Left forelimb (tissue), 1 donor: ENCODE data around the gene RAP1A.
"Not testable (repeated sequence)": the region's sequence is repeated elsewhere in the genome, so short reads cannot be mapped to it uniquely, and the experiment has no call there.

ENCODE experiments used
- DNase-seq: peaks from one replicate; pipeline ENCODE4 v3.0.0-alpha.2; 2018; ENCODE audit warnings: low spot score

The RAP1A gene

GRCh38 chr1:111629190-111629954 is 9.8 kb downstream of the RAP1A start:
- DNase-seq: no peak

GRCh38 chr1:111630567-111630966 is 11.0 kb downstream of the RAP1A start:
- no peak for DNase-seq

- DNase-seq: no peak
Observed at GRCh38 chr1:111631502-111631901, 11.9 kb downstream of the RAP1A start.

- DNase-seq: not testable (repeated sequence)
Observed at GRCh38 chr1:111632771-111633170, 13.2 kb downstream of the RAP1A start.

- no peak for DNase-seq
Observed at GRCh38 chr1:111633736-111634247, 14.2 kb downstream of the RAP1A start.

- no peak for DNase-seq
Observed at GRCh38 chr1:111635324-111636009, 15.9 kb downstream of the RAP1A start.

GRCh38 chr1:111638320-111638719 is 18.7 kb downstream of the RAP1A start:
- no peak for DNase-seq

GRCh38 chr1:111639602-111640198 is 20.1 kb downstream of the RAP1A start:
- DNase-seq: no peak

GRCh38 chr1:111643097-111643496 is 23.5 kb downstream of the RAP1A start:
- no peak for DNase-seq

- DNase-seq: no peak
Observed at GRCh38 chr1:111643696-111644095, 24.1 kb downstream of the RAP1A start.

- DNase-seq: no peak
Observed at GRCh38 chr1:111644506-111644905, 24.9 kb downstream of the RAP1A start.

- DNase-seq: no peak
Observed at GRCh38 chr1:111647736-111648135, 28.1 kb downstream of the RAP1A start.

GRCh38 chr1:111648806-111649205 is 29.2 kb downstream of the RAP1A start:
- no peak for DNase-seq

- peak; percentile 59 for DNase-seq
Observed at GRCh38 chr1:111649227-111649626, 29.6 kb downstream of the RAP1A start.

GRCh38 chr1:111649648-111650047 is 30.1 kb downstream of the RAP1A start:
- no peak for DNase-seq

- DNase-seq: no peak
Observed at GRCh38 chr1:111653709-111654108, 34.1 kb downstream of the RAP1A start.

GRCh38 chr1:111654839-111655238 is 35.2 kb downstream of the RAP1A start:
- DNase-seq: no peak

- DNase-seq: no peak
Observed at GRCh38 chr1:111656086-111657017, 36.8 kb downstream of the RAP1A start.

- DNase-seq: no peak
Observed at GRCh38 chr1:111658622-111659021, 39.0 kb downstream of the RAP1A start.

- no peak for DNase-seq
Observed at GRCh38 chr1:111660204-111661150, 40.9 kb downstream of the RAP1A start.

GRCh38 chr1:111664652-111665051 is 45.1 kb downstream of the RAP1A start:
- DNase-seq: no peak
